HG03060 (cell line): ENCODE results near the gene DYNC1I1.
"Not testable (repeated sequence)": the region's sequence is repeated elsewhere in the genome, so short reads cannot be mapped to it uniquely, and the experiment has no call there.

Source experiments
- ATAC-seq: cut with Tn5 transposase; IDR thresholded peaks from one replicate; pipeline ENCODE4 v1.9.1; 2021; ENCODE audit warnings: low read depth, moderate number of reproducible peaks; ENCODE audit not compliant: unreplicated experiment

The DYNC1I1 gene

GRCh38 chr7:95901006-95901405, 128.7 kb downstream of the DYNC1I1 start:
- ATAC-seq, result no peak

- ATAC-seq, result no peak
These were observed 131.7 kb downstream of the DYNC1I1 start for GRCh38 chr7:95904099-95904498.

- ATAC-seq, result no peak
These were observed 132.8 kb downstream of the DYNC1I1 start for GRCh38 chr7:95905167-95905566.

- ATAC-seq, result no peak
These were observed 134.5 kb downstream of the DYNC1I1 start for GRCh38 chr7:95906851-95907250.

GRCh38 chr7:95907337-95907736, 135.0 kb downstream of the DYNC1I1 start:
- ATAC-seq, result no peak

GRCh38 chr7:95908499-95908898, 136.1 kb downstream of the DYNC1I1 start:
- ATAC-seq, result no peak

GRCh38 chr7:95910341-95910740, 138.0 kb downstream of the DYNC1I1 start:
- ATAC-seq, result no peak

GRCh38 chr7:95915731-95916130, 143.4 kb downstream of the DYNC1I1 start:
- ATAC-seq, result no peak

- no peak for ATAC-seq
These were observed 144.4 kb downstream of the DYNC1I1 start for GRCh38 chr7:95916573-95917297.

GRCh38 chr7:95917634-95918033, 145.3 kb downstream of the DYNC1I1 start:
- no peak for ATAC-seq

- no peak for ATAC-seq
These were observed 147.2 kb downstream of the DYNC1I1 start for GRCh38 chr7:95919556-95919955.

- ATAC-seq, result no peak
These were observed 149.2 kb downstream of the DYNC1I1 start for GRCh38 chr7:95921543-95921942.

- no peak for ATAC-seq
These were observed 149.8 kb downstream of the DYNC1I1 start for GRCh38 chr7:95922191-95922590.

GRCh38 chr7:95925236-95925635, 152.9 kb downstream of the DYNC1I1 start:
- no peak for ATAC-seq

GRCh38 chr7:95925971-95926370, 153.6 kb downstream of the DYNC1I1 start:
- ATAC-seq, result no peak

GRCh38 chr7:95927756-95928155, 155.4 kb downstream of the DYNC1I1 start:
- no peak for ATAC-seq

- ATAC-seq, result no peak
These were observed 157.4 kb downstream of the DYNC1I1 start for GRCh38 chr7:95929710-95930280.

GRCh38 chr7:95931460-95932232, 159.3 kb downstream of the DYNC1I1 start:
- ATAC-seq, result no peak

GRCh38 chr7:95933618-95934017, 161.3 kb downstream of the DYNC1I1 start:
- ATAC-seq, result no peak

GRCh38 chr7:95944867-95945266, 172.5 kb downstream of the DYNC1I1 start:
- not testable (repeated sequence) for ATAC-seq

GRCh38 chr7:95950698-95951097, 178.3 kb downstream of the DYNC1I1 start:
- no peak for ATAC-seq

GRCh38 chr7:95951531-95951930, 179.2 kb downstream of the DYNC1I1 start:
- no peak for ATAC-seq
